NB4 (cell line): ENCODE measurements around the gene SAT2.

ENCODE experiments used
- MYC ChIP-seq: IDR thresholded peaks from 2 replicates; pipeline ENCODE4 v1.6.1; 2011; ENCODE audit warnings: low read depth, low read length
- TF ChIP-seq, protein P1 (sequence below): IDR thresholded peaks from one replicate; pipeline ENCODE4 v1.5.1; 2012; ENCODE audit warnings: low read depth, low read length

- no peak for TF ChIP-seq MYC
- TF ChIP-seq, protein P1, sequence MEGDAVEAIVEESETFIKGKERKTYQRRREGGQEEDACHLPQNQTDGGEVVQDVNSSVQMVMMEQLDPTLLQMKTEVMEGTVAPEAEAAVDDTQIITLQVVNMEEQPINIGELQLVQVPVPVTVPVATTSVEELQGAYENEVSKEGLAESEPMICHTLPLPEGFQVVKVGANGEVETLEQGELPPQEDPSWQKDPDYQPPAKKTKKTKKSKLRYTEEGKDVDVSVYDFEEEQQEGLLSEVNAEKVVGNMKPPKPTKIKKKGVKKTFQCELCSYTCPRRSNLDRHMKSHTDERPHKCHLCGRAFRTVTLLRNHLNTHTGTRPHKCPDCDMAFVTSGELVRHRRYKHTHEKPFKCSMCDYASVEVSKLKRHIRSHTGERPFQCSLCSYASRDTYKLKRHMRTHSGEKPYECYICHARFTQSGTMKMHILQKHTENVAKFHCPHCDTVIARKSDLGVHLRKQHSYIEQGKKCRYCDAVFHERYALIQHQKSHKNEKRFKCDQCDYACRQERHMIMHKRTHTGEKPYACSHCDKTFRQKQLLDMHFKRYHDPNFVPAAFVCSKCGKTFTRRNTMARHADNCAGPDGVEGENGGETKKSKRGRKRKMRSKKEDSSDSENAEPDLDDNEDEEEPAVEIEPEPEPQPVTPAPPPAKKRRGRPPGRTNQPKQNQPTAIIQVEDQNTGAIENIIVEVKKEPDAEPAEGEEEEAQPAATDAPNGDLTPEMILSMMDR = no peak
These were observed 36.9 kb downstream of the SAT2 start for GRCh38 chr17:7590743-7591142.
